K562 (cell line): ENCODE measurements around the gene TOM1L2. TPM values are rescaled to one million over a fixed set of nuclear protein-coding genes. Genes with fewer than 3 reads are reported as not detected.
A peak's percentile ranks its signal among the peaks of the same experiment; 100 is the strongest.

ENCODE experiments used
- CHAMP1 ChIP-seq: fragments of 450-650 bp; IDR thresholded peaks from 2 replicates; pipeline ENCODE4 v1.6.1; 2016; ENCODE audit warnings: mild to moderate bottlenecking
- CXXC5 ChIP-seq: fragments of 250-450 bp; sonication (Bioruptor Pico); IDR thresholded peaks from 2 replicates; pipeline ENCODE4 v1.8.0; 2022; ENCODE audit warnings: inconsistent platforms, mild to moderate bottlenecking, moderate library complexity
- HDGF ChIP-seq: fragments of 450-650 bp; IDR thresholded peaks from 2 replicates; pipeline ENCODE4 v1.6.1; 2016
- HNRNPUL1 ChIP-seq: fragments of 200-400 bp; formaldehyde crosslinking; IDR thresholded peaks from 2 replicates; pipeline ENCODE4 v1.6.1; 2017; ENCODE audit warnings: low read length
- MEIS2 ChIP-seq: fragments of 450-650 bp; IDR thresholded peaks from 2 replicates; pipeline ENCODE4 v1.6.1; 2014; ENCODE audit warnings: mild to moderate bottlenecking; ENCODE audit not compliant: partially characterized antibody
- THAP12 ChIP-seq: fragments of 250-450 bp; sonication (Bioruptor Pico); IDR thresholded peaks from 2 replicates; pipeline ENCODE4 v1.9.0; 2021; ENCODE audit warnings: mild to moderate bottlenecking, inconsistent platforms
- ZBTB1 ChIP-seq: sonication (generic); formaldehyde crosslinking; IDR thresholded peaks from 2 replicates; pipeline ENCODE4 v1.8.1; 2023; ENCODE audit warnings: missing genetic modification reagents, low read depth, mild to moderate bottlenecking, borderline replicate concordance
- ZFP30 ChIP-seq: fragments of 250-450 bp; sonication (Bioruptor Pico); IDR thresholded peaks from 2 replicates; pipeline ENCODE4 v1.8.0; 2022; ENCODE audit warnings: moderate library complexity, mild to moderate bottlenecking, inconsistent platforms, borderline replicate concordance
- polyA plus RNA-seq, 8 experiments: library from polyadenylated mRNA; depleted of rRNA in 4 of 8; stranded (reverse) in 5 of 8; unstranded in 3 of 8; fragments of >200 nt; fragmentation: Nextera tagmentation in 2 of 8; fragmentation: Illumina TruSeq in 1 of 8; extraction: Ambion mirVana in 2 of 8; extraction: Trizol in 1 of 8; gene quantifications; 2 replicates each; pipeline versions ENCODE4 v1.2.1 to v1.2.3, GENCODE V29; 2011 to 2014; ENCODE audit warnings: inconsistent platforms in 1 of 8, missing spikeins in 1 of 8
- total RNA-seq, 7 experiments: library from RNA; depleted of rRNA in 6 of 7; stranded (reverse); fragments of >200 nt in 6 of 7; fragmentation: Illumina TruSeq in 2 of 7; extraction: Trizol in 2 of 7; gene quantifications; 2 replicates each; pipeline versions ENCODE4 v1.2.1 to v1.2.3, GENCODE V29; 2011 to 2021; ENCODE audit warnings: low replicate concordance in 1 of 7
- TF ChIP-seq, protein P1 (sequence below): fragments of 200-600 bp; sonication (generic); IDR thresholded peaks from one replicate; pipeline ENCODE4 v1.6.1; 2012; ENCODE audit warnings: mild to moderate bottlenecking, low read depth, low read length, inconsistent platforms
- TF ChIP-seq, protein P2 (sequence below): fragments of 200-800 bp; sonication (Bioruptor generic); IDR thresholded peaks from 2 replicates; pipeline ENCODE4 v1.6.1; 2017; ENCODE audit warnings: missing genetic modification characterization, missing compliant biosample characterization

The TOM1L2 gene
- total and polyA plus RNA-seq, 9 of the 15 experiments (the other 6 are each of a cell fraction or from before 2014, with no cell fraction given): 0.07 to 6.0 (median 2.5) TPM

- TF ChIP-seq, protein P1, sequence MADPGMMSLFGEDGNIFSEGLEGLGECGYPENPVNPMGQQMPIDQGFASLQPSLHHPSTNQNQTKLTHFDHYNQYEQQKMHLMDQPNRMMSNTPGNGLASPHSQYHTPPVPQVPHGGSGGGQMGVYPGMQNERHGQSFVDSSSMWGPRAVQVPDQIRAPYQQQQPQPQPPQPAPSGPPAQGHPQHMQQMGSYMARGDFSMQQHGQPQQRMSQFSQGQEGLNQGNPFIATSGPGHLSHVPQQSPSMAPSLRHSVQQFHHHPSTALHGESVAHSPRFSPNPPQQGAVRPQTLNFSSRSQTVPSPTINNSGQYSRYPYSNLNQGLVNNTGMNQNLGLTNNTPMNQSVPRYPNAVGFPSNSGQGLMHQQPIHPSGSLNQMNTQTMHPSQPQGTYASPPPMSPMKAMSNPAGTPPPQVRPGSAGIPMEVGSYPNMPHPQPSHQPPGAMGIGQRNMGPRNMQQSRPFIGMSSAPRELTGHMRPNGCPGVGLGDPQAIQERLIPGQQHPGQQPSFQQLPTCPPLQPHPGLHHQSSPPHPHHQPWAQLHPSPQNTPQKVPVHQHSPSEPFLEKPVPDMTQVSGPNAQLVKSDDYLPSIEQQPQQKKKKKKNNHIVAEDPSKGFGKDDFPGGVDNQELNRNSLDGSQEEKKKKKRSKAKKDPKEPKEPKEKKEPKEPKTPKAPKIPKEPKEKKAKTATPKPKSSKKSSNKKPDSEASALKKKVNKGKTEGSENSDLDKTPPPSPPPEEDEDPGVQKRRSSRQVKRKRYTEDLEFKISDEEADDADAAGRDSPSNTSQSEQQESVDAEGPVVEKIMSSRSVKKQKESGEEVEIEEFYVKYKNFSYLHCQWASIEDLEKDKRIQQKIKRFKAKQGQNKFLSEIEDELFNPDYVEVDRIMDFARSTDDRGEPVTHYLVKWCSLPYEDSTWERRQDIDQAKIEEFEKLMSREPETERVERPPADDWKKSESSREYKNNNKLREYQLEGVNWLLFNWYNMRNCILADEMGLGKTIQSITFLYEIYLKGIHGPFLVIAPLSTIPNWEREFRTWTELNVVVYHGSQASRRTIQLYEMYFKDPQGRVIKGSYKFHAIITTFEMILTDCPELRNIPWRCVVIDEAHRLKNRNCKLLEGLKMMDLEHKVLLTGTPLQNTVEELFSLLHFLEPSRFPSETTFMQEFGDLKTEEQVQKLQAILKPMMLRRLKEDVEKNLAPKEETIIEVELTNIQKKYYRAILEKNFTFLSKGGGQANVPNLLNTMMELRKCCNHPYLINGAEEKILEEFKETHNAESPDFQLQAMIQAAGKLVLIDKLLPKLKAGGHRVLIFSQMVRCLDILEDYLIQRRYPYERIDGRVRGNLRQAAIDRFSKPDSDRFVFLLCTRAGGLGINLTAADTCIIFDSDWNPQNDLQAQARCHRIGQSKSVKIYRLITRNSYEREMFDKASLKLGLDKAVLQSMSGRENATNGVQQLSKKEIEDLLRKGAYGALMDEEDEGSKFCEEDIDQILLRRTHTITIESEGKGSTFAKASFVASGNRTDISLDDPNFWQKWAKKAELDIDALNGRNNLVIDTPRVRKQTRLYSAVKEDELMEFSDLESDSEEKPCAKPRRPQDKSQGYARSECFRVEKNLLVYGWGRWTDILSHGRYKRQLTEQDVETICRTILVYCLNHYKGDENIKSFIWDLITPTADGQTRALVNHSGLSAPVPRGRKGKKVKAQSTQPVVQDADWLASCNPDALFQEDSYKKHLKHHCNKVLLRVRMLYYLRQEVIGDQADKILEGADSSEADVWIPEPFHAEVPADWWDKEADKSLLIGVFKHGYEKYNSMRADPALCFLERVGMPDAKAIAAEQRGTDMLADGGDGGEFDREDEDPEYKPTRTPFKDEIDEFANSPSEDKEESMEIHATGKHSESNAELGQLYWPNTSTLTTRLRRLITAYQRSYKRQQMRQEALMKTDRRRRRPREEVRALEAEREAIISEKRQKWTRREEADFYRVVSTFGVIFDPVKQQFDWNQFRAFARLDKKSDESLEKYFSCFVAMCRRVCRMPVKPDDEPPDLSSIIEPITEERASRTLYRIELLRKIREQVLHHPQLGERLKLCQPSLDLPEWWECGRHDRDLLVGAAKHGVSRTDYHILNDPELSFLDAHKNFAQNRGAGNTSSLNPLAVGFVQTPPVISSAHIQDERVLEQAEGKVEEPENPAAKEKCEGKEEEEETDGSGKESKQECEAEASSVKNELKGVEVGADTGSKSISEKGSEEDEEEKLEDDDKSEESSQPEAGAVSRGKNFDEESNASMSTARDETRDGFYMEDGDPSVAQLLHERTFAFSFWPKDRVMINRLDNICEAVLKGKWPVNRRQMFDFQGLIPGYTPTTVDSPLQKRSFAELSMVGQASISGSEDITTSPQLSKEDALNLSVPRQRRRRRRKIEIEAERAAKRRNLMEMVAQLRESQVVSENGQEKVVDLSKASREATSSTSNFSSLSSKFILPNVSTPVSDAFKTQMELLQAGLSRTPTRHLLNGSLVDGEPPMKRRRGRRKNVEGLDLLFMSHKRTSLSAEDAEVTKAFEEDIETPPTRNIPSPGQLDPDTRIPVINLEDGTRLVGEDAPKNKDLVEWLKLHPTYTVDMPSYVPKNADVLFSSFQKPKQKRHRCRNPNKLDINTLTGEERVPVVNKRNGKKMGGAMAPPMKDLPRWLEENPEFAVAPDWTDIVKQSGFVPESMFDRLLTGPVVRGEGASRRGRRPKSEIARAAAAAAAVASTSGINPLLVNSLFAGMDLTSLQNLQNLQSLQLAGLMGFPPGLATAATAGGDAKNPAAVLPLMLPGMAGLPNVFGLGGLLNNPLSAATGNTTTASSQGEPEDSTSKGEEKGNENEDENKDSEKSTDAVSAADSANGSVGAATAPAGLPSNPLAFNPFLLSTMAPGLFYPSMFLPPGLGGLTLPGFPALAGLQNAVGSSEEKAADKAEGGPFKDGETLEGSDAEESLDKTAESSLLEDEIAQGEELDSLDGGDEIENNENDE: no peak
- no peak for TF ChIP-seq CXXC5
- no peak for TF ChIP-seq CHAMP1
- TF ChIP-seq THAP12 (CRISPR knock-in tag): no peak
- TF ChIP-seq ZBTB1 (CRISPR knock-in tag): no peak
- no peak for TF ChIP-seq MEIS2
- no peak for TF ChIP-seq ZFP30 (CRISPR knock-in tag)
- TF ChIP-seq, protein P2, sequence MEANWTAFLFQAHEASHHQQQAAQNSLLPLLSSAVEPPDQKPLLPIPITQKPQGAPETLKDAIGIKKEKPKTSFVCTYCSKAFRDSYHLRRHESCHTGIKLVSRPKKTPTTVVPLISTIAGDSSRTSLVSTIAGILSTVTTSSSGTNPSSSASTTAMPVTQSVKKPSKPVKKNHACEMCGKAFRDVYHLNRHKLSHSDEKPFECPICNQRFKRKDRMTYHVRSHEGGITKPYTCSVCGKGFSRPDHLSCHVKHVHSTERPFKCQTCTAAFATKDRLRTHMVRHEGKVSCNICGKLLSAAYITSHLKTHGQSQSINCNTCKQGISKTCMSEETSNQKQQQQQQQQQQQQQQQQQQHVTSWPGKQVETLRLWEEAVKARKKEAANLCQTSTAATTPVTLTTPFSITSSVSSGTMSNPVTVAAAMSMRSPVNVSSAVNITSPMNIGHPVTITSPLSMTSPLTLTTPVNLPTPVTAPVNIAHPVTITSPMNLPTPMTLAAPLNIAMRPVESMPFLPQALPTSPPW (CRISPR knock-in tag): peak; percentile 43; the same call in 1 of the 2 replicates
- TF ChIP-seq HDGF: no peak
- no peak for TF ChIP-seq HNRNPUL1
Observed at GRCh38 chr17:17836818-17837379, 135.3 kb downstream of the TOM1L2 start, which contains the start of gene SREBF1 (continued).
